Neural cell (in vitro differentiated cells): ENCODE data around the gene F2R. TPM values are rescaled to one million over a fixed set of nuclear protein-coding genes. Genes with fewer than 3 reads are reported as not detected.

Experiments
- H2AFZ ChIP-seq: fragments of 200-600, 300-800 bp; sonication (generic), shearing (Covaris generic); 2 replicates; pipeline ENCODE4 v1.6.0; 2014; ENCODE audit warnings: low read depth, mild to moderate bottlenecking, antibody characterized with exemption, low read length, moderate library complexity
- H3F3A ChIP-seq: fragments of 200-600 bp; shearing (Covaris generic); 2 replicates; pipeline ENCODE4 v1.6.1; 2016; ENCODE audit warnings: mild to moderate bottlenecking, moderate library complexity, mixed read lengths, antibody characterized with exemption, low read length; ENCODE audit not compliant: insufficient read depth, poor library complexity, severe bottlenecking
- H3K27ac ChIP-seq: fragments of 200-600, 300-800 bp; sonication (generic), shearing (Covaris generic); 2 replicates; pipeline ENCODE4 v1.5.1; 2014; ENCODE audit warnings: mild to moderate bottlenecking, low read length, moderate library complexity
- H3K27me3 ChIP-seq: fragments of 300-800, 200-600 bp; sonication (generic), shearing (Covaris generic); 2 replicates; pipeline ENCODE4 v1.6.0; 2014; ENCODE audit warnings: mild to moderate bottlenecking, low read depth, low read length, moderate library complexity; ENCODE audit not compliant: insufficient read depth
- H3K36me3 ChIP-seq: fragments of 300-800, 200-600 bp; sonication (generic), shearing (Covaris generic); 2 replicates; pipeline ENCODE4 v1.5.1; 2014; ENCODE audit warnings: mild to moderate bottlenecking, antibody characterized with exemption, low read length, moderate library complexity; ENCODE audit not compliant: insufficient read depth
- H3K4me2 ChIP-seq: fragments of 300-800, 200-600 bp; sonication (generic), shearing (Covaris generic); 2 replicates; pipeline ENCODE4 v1.6.0; 2014; ENCODE audit warnings: mild to moderate bottlenecking, low read length
- H3K4me3 ChIP-seq: fragments of 300-800, 200-600 bp; sonication (generic), shearing (Covaris generic); 2 replicates; pipeline ENCODE4 v1.5.1; 2014; ENCODE audit warnings: mild to moderate bottlenecking, low read length, moderate library complexity
- H3K79me2 ChIP-seq: fragments of 200-600 bp; shearing (Covaris generic); replicated peaks from 2 replicates; pipeline ENCODE4 v1.6.0; 2014; ENCODE audit warnings: mild to moderate bottlenecking, low read length, moderate library complexity; ENCODE audit not compliant: insufficient read depth
- H3K9ac ChIP-seq: fragments of 300-800, 200-600 bp; sonication (generic), shearing (Covaris generic); 2 replicates; pipeline ENCODE4 v1.6.1; 2016; ENCODE audit warnings: mild to moderate bottlenecking, low read length, mixed read lengths
- H3K9me2 ChIP-seq: fragments of 200-600 bp; shearing (Covaris generic); 2 replicates; pipeline ENCODE4 v1.6.1; 2016; ENCODE audit warnings: mild to moderate bottlenecking, low read length, mixed read lengths; ENCODE audit not compliant: insufficient read depth
- H3K9me3 ChIP-seq: fragments of 200-600, 300-800 bp; sonication (generic), shearing (Covaris generic); 2 replicates; pipeline ENCODE4 v1.6.1; 2016; ENCODE audit warnings: mild to moderate bottlenecking, mixed run types, low read length, moderate library complexity, mixed read lengths
- H4K20me1 ChIP-seq: fragments of 200-600 bp; shearing (Covaris generic); 2 replicates; pipeline ENCODE4 v1.6.1; 2016; ENCODE audit warnings: mild to moderate bottlenecking, mixed run types; ENCODE audit not compliant: insufficient read depth
- EP300 ChIP-seq: fragments of 450-650 bp; conservative IDR thresholded peaks from 2 replicates; pipeline ENCODE4 v1.6.1; 2014; ENCODE audit warnings: antibody characterized with exemption, mild to moderate bottlenecking, moderate library complexity; ENCODE audit not compliant: poor library complexity, severe bottlenecking
- EZH2 ChIP-seq: fragments of 200-600, 300-800 bp; shearing (Covaris generic), sonication (generic); IDR thresholded peaks from 2 replicates; pipeline ENCODE4 v1.6.1; 2014; ENCODE audit warnings: antibody characterized with exemption, low read length, borderline replicate concordance, mild to moderate bottlenecking; ENCODE audit not compliant: insufficient read depth, poor library complexity, severe bottlenecking
- MXI1 ChIP-seq: fragments of 450-650 bp; conservative IDR thresholded peaks from 2 replicates; pipeline ENCODE4 v1.6.1; 2014; ENCODE audit warnings: antibody characterized with exemption, mild to moderate bottlenecking; ENCODE audit not compliant: poor library complexity, severe bottlenecking
- POLR2AphosphoS5 ChIP-seq: IDR thresholded peaks from 2 replicates; pipeline ENCODE4 v1.6.1; 2012
- RAD21 ChIP-seq: fragments of 450-650 bp; conservative IDR thresholded peaks from 2 replicates; pipeline ENCODE4 v1.6.1; 2014; ENCODE audit warnings: antibody characterized with exemption, mild to moderate bottlenecking, moderate library complexity
- REST ChIP-seq: IDR thresholded peaks from 2 replicates; pipeline ENCODE4 v1.6.1; 2012; ENCODE audit warnings: borderline replicate concordance
- SMC3 ChIP-seq: fragments of 450-650 bp; conservative IDR thresholded peaks from 2 replicates; pipeline ENCODE4 v1.6.1; 2014; ENCODE audit warnings: antibody characterized with exemption, mild to moderate bottlenecking, moderate library complexity; ENCODE audit not compliant: poor library complexity
- TAF1 ChIP-seq: IDR thresholded peaks from 2 replicates; pipeline ENCODE4 v1.6.1; 2012; ENCODE audit warnings: low read depth
- polyA plus RNA-seq: library from polyadenylated mRNA; depleted of rRNA; stranded (reverse); fragments of >200 nt; gene quantifications from 2 replicates; pipeline ENCODE4 v1.2.3, GENCODE V29; 2014
- TF ChIP-seq, protein P1 (sequence below): fragments of 450-650 bp; IDR thresholded peaks from 2 replicates; pipeline ENCODE4 v1.5.1; 2014; ENCODE audit warnings: antibody characterized with exemption, mild to moderate bottlenecking, moderate library complexity; ENCODE audit not compliant: poor library complexity, severe bottlenecking

F2R gene
- polyA plus RNA-seq, 1 donor from 2014 or later = 35.9 TPM

- Histone ChIP-seq H3K27me3 (no peaks in the 10 kb centered on the region), H3K79me2 (no peaks in the 10 kb centered on the region), H3K27ac (no peak overlapping the region), H2AFZ (no peak overlapping the region), H4K20me1 (no peaks in the 10 kb centered on the region), H3K4me2 (no peak overlapping the region), H3K9me2 (no peaks in the 10 kb centered on the region), H3K36me3 (no peaks in the 10 kb centered on the region), H3K9ac (no peak overlapping the region), H3F3A (no peaks in the 10 kb centered on the region), H3K4me3 (no peak overlapping the region), H3K9me3 (no peaks in the 10 kb centered on the region)
- no peak for TF ChIP-seq SMC3
- TF ChIP-seq EP300 = no peak
- TF ChIP-seq, protein P1, sequence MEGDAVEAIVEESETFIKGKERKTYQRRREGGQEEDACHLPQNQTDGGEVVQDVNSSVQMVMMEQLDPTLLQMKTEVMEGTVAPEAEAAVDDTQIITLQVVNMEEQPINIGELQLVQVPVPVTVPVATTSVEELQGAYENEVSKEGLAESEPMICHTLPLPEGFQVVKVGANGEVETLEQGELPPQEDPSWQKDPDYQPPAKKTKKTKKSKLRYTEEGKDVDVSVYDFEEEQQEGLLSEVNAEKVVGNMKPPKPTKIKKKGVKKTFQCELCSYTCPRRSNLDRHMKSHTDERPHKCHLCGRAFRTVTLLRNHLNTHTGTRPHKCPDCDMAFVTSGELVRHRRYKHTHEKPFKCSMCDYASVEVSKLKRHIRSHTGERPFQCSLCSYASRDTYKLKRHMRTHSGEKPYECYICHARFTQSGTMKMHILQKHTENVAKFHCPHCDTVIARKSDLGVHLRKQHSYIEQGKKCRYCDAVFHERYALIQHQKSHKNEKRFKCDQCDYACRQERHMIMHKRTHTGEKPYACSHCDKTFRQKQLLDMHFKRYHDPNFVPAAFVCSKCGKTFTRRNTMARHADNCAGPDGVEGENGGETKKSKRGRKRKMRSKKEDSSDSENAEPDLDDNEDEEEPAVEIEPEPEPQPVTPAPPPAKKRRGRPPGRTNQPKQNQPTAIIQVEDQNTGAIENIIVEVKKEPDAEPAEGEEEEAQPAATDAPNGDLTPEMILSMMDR = no peak
- TF ChIP-seq POLR2AphosphoS5 = no peak
- TF ChIP-seq MXI1 = no peak
- TF ChIP-seq REST = no peak
Measured at GRCh38 chr5:76688836-76689235, 27.1 kb upstream of the F2R start.

- Histone ChIP-seq H3K4me3 (no peak overlapping the region), H3K79me2 (no peaks in the 10 kb centered on the region), H3K4me2 (no peak overlapping the region), H2AFZ (no peak overlapping the region), H3K36me3 (no peaks in the 10 kb centered on the region), H3F3A (no peaks in the 10 kb centered on the region), H3K9me3 (no peaks in the 10 kb centered on the region), H3K9me2 (no peaks in the 10 kb centered on the region), H4K20me1 (no peaks in the 10 kb centered on the region), H3K27ac (no peak overlapping the region), H3K27me3 (no peaks in the 10 kb centered on the region), H3K9ac (no peak overlapping the region)
- TF ChIP-seq TAF1 (no peak), EP300 (no peak), MXI1 (no peak), EZH2 (no peak), SMC3 (no peak), RAD21 (no peak), REST (no peak), POLR2AphosphoS5 (no peak)
- TF ChIP-seq, protein P1 = no peak
Measured at GRCh38 chr5:76689321-76690036, 26.4 kb upstream of the F2R start.
